Measurements from ENCODE around the gene CPLX1. TPM values are rescaled to one million over a fixed set of nuclear protein-coding genes. Genes with fewer than 3 reads are reported as not detected.
"Not testable (repeated sequence)": the region's sequence is repeated elsewhere in the genome, so short reads cannot be mapped to it uniquely, and the experiment has no call there.

Gene CPLX1
- total RNA-seq, 5 donors from 2014 or later (not counting 1 experiment from before 2014, with no cell fraction given) = 0.73 to 2.6 (median 1.2) TPM

GRCh38 chr4:806979-807378 is 18.9 kb downstream of the CPLX1 start:
- CTCF ChIA-PET; H3K4me3 Mint-ChIP-seq; POLR2A ChIA-PET; H3K9me3 Mint-ChIP-seq; H3K9me3 ChIP-seq; H3K4me1 ChIP-seq (ENCODE audit: control insufficient read depth in 1 of 2, extremely low read depth in 1 of 2, insufficient read depth in 2 of 2, low read length in 2 of 2); DNase-seq; H3K27ac ChIP-seq (ENCODE audit: low read length); ATAC-seq (replicated peaks in 1 of 4); H3K36me3 Mint-ChIP-seq; H3K4me3 ChIP-seq (ENCODE audit: control insufficient read depth in 1 of 2, extremely low read depth in 1 of 2, low read length in 1 of 2); H3K4me1 Mint-ChIP-seq; H3K27ac Mint-ChIP-seq; H3K36me3 ChIP-seq (ENCODE audit: control insufficient read depth in 2 of 2, extremely low read depth in 1 of 2, insufficient read depth in 1 of 2, low read length in 1 of 2): not testable (repeated sequence)
- H3K27me3 Mint-ChIP-seq = peaks cover 15 to 26% of the 10 kb centered on the region in 2 donors
- peaks cover 3 to 18% of the 10 kb centered on the region in 2 experiments for H3K27me3 ChIP-seq (replicated peaks in 1 of 2; ENCODE audit: control insufficient read depth in 2 of 2, extremely low read depth in 1 of 2, insufficient read depth in 2 of 2, low read length in 1 of 2)
- WGBS (ENCODE audit: insufficient coverage) = no CpG with 5 or more reads among the region's 4 CpGs

GRCh38 chr4:804804-805203 is 21.1 kb downstream of the CPLX1 start:
- DNase-seq = no peak
- H3K36me3 Mint-ChIP-seq = no peaks in the 10 kb centered on the region
- peaks cover 0 to 4% (median 4%) of the 10 kb centered on the region in 3 donors for H3K4me1 Mint-ChIP-seq
- H3K27ac ChIP-seq (ENCODE audit: low read length) = no peak overlapping the region
- no peak for ATAC-seq (replicated peaks in 1 of 4)
- H3K27me3 Mint-ChIP-seq = peaks cover 7 to 12% of the 10 kb centered on the region in 2 donors
- 85% methylated on average over 44 of the region's 44 CpGs for WGBS (ENCODE audit: insufficient coverage)
- no peak overlapping the region for H3K4me3 Mint-ChIP-seq
- no peaks in the 10 kb centered on the region for H3K9me3 ChIP-seq
- H3K9me3 Mint-ChIP-seq = no peaks in the 10 kb centered on the region
- CTCF ChIA-PET = no interaction called here
- POLR2A ChIA-PET = no interaction called here
- no peak overlapping the region for H3K27ac Mint-ChIP-seq
- H3K4me1 ChIP-seq (ENCODE audit: control insufficient read depth in 1 of 2, extremely low read depth in 1 of 2, insufficient read depth in 2 of 2, low read length in 2 of 2) = peaks cover 0 to 3% of the 10 kb centered on the region in 2 experiments
- H3K36me3 ChIP-seq (ENCODE audit: control insufficient read depth in 2 of 2, extremely low read depth in 1 of 2, insufficient read depth in 1 of 2, low read length in 1 of 2) = no peaks in the 10 kb centered on the region
- H3K4me3 ChIP-seq (ENCODE audit: control insufficient read depth in 1 of 2, extremely low read depth in 1 of 2, low read length in 1 of 2) = no peak overlapping the region
- peaks cover 0 to 18% of the 10 kb centered on the region in 2 experiments for H3K27me3 ChIP-seq (replicated peaks in 1 of 2; ENCODE audit: control insufficient read depth in 2 of 2, extremely low read depth in 1 of 2, insufficient read depth in 2 of 2, low read length in 1 of 2)

DNA sequence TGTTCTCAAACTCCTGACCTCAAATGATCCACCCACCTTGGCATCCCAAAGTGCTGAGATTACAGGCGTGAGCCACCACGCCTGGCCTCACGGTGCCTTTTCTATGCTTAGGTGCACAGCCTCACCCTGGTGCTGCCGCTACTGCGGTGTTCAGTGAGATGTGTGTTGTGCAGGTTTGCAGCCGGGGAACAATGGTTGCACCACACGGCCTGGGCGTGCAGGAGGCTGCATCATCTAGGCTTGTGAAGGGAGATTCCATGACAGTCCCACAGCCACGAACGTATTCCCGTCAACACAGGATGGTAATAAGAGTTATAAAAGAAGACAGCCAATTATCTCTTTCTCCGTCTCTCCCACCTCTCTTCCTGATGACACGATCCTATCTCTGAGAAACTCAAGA is 22.0 kb downstream of the CPLX1 start:
- CTCF ChIA-PET = no interaction called here
- no peak for ATAC-seq (replicated peaks in 1 of 4)
- no peak overlapping the region for H3K4me3 ChIP-seq (ENCODE audit: control insufficient read depth in 1 of 2, extremely low read depth in 1 of 2, low read length in 1 of 2)

DNA sequence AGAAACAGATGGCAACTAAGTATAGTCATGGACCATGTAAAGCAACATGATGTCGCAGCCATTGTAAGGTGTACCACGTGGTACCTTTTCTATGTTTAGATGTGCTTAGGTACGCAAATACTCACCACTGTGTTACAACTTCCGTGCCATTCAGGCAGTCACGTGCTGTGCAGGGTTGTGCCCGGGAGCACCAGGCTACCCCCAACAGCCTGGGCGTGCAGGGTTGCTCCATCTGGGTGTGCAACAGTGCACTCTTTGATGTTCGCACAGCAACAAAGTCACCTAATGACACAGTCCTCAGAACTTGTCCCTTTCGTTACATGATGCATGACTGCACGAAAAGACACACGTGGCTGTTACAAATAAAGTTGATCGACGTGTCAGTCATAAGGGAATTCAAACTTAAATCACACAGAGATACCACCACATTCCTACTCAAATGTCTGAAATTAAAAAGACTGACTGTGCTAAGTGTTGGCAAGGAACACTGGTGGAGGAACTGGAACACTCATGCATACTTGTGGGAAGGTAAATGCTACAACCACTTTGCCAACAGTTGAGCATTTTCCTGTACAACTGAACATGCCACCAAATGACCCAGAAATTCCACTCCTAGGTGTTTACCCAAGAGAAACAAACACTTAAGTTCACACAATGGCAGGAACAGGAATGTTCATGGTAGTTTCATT is 24.3 kb downstream of the CPLX1 start:
- DNase-seq = no peak
- no peak overlapping the region for H3K27ac Mint-ChIP-seq
- peaks cover 6 to 17% (median 16%) of the 10 kb centered on the region in 3 donors for H3K4me1 Mint-ChIP-seq
- Histone ChIP-seq H3K4me3 (ENCODE audit: control insufficient read depth in 1 of 2, extremely low read depth in 1 of 2, low read length in 1 of 2) (no peak overlapping the region), H3K9me3 (no peaks in the 10 kb centered on the region), H3K4me1 (ENCODE audit: control insufficient read depth in 1 of 2, extremely low read depth in 1 of 2, insufficient read depth in 2 of 2, low read length in 2 of 2) (peaks cover 0 to 10% of the 10 kb centered on the region in 2 experiments), H3K27ac (ENCODE audit: low read length) (no peak overlapping the region), H3K36me3 (ENCODE audit: control insufficient read depth in 2 of 2, extremely low read depth in 1 of 2, insufficient read depth in 1 of 2, low read length in 1 of 2) (no peaks in the 10 kb centered on the region), H3K27me3 (replicated peaks in 1 of 2; ENCODE audit: control insufficient read depth in 2 of 2, extremely low read depth in 1 of 2, insufficient read depth in 2 of 2, low read length in 1 of 2) (peaks cover 0 to 14% of the 10 kb centered on the region in 2 experiments)
- POLR2A ChIA-PET = no interaction called here
- ATAC-seq (replicated peaks in 1 of 4) = no peak
- H3K27me3 Mint-ChIP-seq = peaks cover 10 to 13% of the 10 kb centered on the region in 2 donors
- CTCF ChIA-PET = no interaction called here
- no peaks in the 10 kb centered on the region for H3K36me3 Mint-ChIP-seq
- no peak overlapping the region for H3K4me3 Mint-ChIP-seq
- WGBS (ENCODE audit: insufficient coverage) = 91% methylated on average over 8 of the region's 13 CpGs
- H3K9me3 Mint-ChIP-seq = no peaks in the 10 kb centered on the region

More for the DNA sequence above, 22.0 kb downstream of the CPLX1 start:
- H3K27me3 ChIP-seq (replicated peaks in 1 of 2; ENCODE audit: control insufficient read depth in 2 of 2, extremely low read depth in 1 of 2, insufficient read depth in 2 of 2, low read length in 1 of 2) = peaks cover 0 to 16% of the 10 kb centered on the region in 2 experiments
- Mint-ChIP-seq H3K4me1 (peaks cover 4 to 12% (median 12%) of the 10 kb centered on the region in 3 donors), H3K9me3 (no peaks in the 10 kb centered on the region), H3K27ac (no peak overlapping the region), H3K36me3 (no peaks in the 10 kb centered on the region), H3K27me3 (peaks cover 7 to 12% of the 10 kb centered on the region in 2 donors), H3K4me3 (no peak overlapping the region)
- no peak for DNase-seq
- no peak overlapping the region for H3K27ac ChIP-seq (ENCODE audit: low read length)
- WGBS (ENCODE audit: insufficient coverage) = 92% methylated on average over 6 of the region's 13 CpGs
- peaks cover 0 to 9% of the 10 kb centered on the region in 2 experiments for H3K4me1 ChIP-seq (ENCODE audit: control insufficient read depth in 1 of 2, extremely low read depth in 1 of 2, insufficient read depth in 2 of 2, low read length in 2 of 2)
- POLR2A ChIA-PET = no interaction called here
- H3K36me3 ChIP-seq (ENCODE audit: control insufficient read depth in 2 of 2, extremely low read depth in 1 of 2, insufficient read depth in 1 of 2, low read length in 1 of 2) = no peaks in the 10 kb centered on the region
- H3K9me3 ChIP-seq = no peaks in the 10 kb centered on the region

- no peak for ATAC-seq (replicated peaks in 1 of 4)
- no peaks in the 10 kb centered on the region for H3K9me3 Mint-ChIP-seq
- H3K4me1 Mint-ChIP-seq = peaks cover 27 to 41% (median 40%) of the 10 kb centered on the region in 3 donors
- Histone ChIP-seq H3K27me3 (replicated peaks in 1 of 2; ENCODE audit: control insufficient read depth in 2 of 2, extremely low read depth in 1 of 2, insufficient read depth in 2 of 2, low read length in 1 of 2) (peaks cover 0 to 45% of the 10 kb centered on the region in 2 experiments), H3K36me3 (ENCODE audit: control insufficient read depth in 2 of 2, extremely low read depth in 1 of 2, insufficient read depth in 1 of 2, low read length in 1 of 2) (no peaks in the 10 kb centered on the region), H3K9me3 (no peaks in the 10 kb centered on the region), H3K27ac (ENCODE audit: low read length) (no peak overlapping the region), H3K4me3 (ENCODE audit: control insufficient read depth in 1 of 2, extremely low read depth in 1 of 2, low read length in 1 of 2) (no peak overlapping the region), H3K4me1 (ENCODE audit: control insufficient read depth in 1 of 2, extremely low read depth in 1 of 2, insufficient read depth in 2 of 2, low read length in 2 of 2) (peaks cover 15 to 48% of the 10 kb centered on the region in 2 experiments)
- no peak overlapping the region for H3K27ac Mint-ChIP-seq
- DNase-seq = no peak
- no peak overlapping the region for H3K4me3 Mint-ChIP-seq
- WGBS (ENCODE audit: insufficient coverage) = 69% methylated on average over 4 of the region's 4 CpGs
- peaks cover 17 to 34% of the 10 kb centered on the region in 2 donors for H3K27me3 Mint-ChIP-seq
- ChIA-PET POLR2A (no interaction called here), CTCF (no interaction called here)
- no peaks in the 10 kb centered on the region for H3K36me3 Mint-ChIP-seq
Measured at GRCh38 chr4:797066-797465, 28.9 kb downstream of the CPLX1 start.

GRCh38 chr4:796206-796605 is 29.7 kb downstream of the CPLX1 start:
- no peak for ATAC-seq (replicated peaks in 1 of 4)
- ChIA-PET POLR2A (no interaction called here), CTCF (no interaction called here)
- peaks cover 17 to 34% of the 10 kb centered on the region in 2 donors for H3K27me3 Mint-ChIP-seq
- no peaks in the 10 kb centered on the region for H3K9me3 Mint-ChIP-seq
- H3K36me3 Mint-ChIP-seq = no peaks in the 10 kb centered on the region
- H3K4me1 Mint-ChIP-seq = peaks cover 27 to 41% (median 40%) of the 10 kb centered on the region in 3 donors
- Histone ChIP-seq H3K36me3 (ENCODE audit: control insufficient read depth in 2 of 2, extremely low read depth in 1 of 2, insufficient read depth in 1 of 2, low read length in 1 of 2) (no peaks in the 10 kb centered on the region), H3K27ac (ENCODE audit: low read length) (no peak overlapping the region), H3K4me3 (ENCODE audit: control insufficient read depth in 1 of 2, extremely low read depth in 1 of 2, low read length in 1 of 2) (no peak overlapping the region), H3K27me3 (replicated peaks in 1 of 2; ENCODE audit: control insufficient read depth in 2 of 2, extremely low read depth in 1 of 2, insufficient read depth in 2 of 2, low read length in 1 of 2) (peaks cover 0 to 53% of the 10 kb centered on the region in 2 experiments), H3K4me1 (ENCODE audit: control insufficient read depth in 1 of 2, extremely low read depth in 1 of 2, insufficient read depth in 2 of 2, low read length in 2 of 2) (peaks cover 15 to 54% of the 10 kb centered on the region in 2 experiments), H3K9me3 (no peaks in the 10 kb centered on the region)
- 97% methylated on average over 14 of the region's 17 CpGs for WGBS (ENCODE audit: insufficient coverage)
- H3K4me3 Mint-ChIP-seq = peak overlapping the region in 1 of 3 donors; percentile 47
- no peak for DNase-seq
- no peak overlapping the region for H3K27ac Mint-ChIP-seq

Data from T-cell (primary cell).